Caco-2 (cell line): ENCODE measurements around the gene NTMT1. TPM values are rescaled to one million over a fixed set of nuclear protein-coding genes. Genes with fewer than 3 reads are reported as not detected.

Source experiments
- BruUV-seq: library from RNA; stranded (reverse); fragments of 400-500 nt; replicated peaks from 2 replicates; lab custom pipeline; 2021; lab: Mats Ljungman, UMichigan
- CTCF ChIA-PET: fragments of 300-600 bp; sonication (Branson Sonifier 250); formaldehyde crosslinking; loops from one replicate; lab custom pipeline; 2022; ENCODE audit warnings: antibody characterized with exemption; lab: Charles Lee
- POLR2A ChIA-PET: fragments of 300-600 bp; sonication (Branson Sonifier 250); formaldehyde crosslinking; loops from one replicate; lab custom pipeline; 2022; ENCODE audit warnings: antibody characterized with exemption; lab: Charles Lee
- DNase-seq, 2 experiments: peaks; one replicate each; pipeline versions ENCODE4 v3.0.0 to v3.0.0-alpha.2; 2020 to 2022
- H3K27me3 ChIP-seq: replicated peaks from 2 replicates; pipeline ENCODE4 v1.6.0; 2011; ENCODE audit warnings: low read length; ENCODE audit not compliant: control insufficient read depth, insufficient read depth
- H3K36me3 ChIP-seq: 2 replicates; pipeline ENCODE4 v1.5.1; 2011; ENCODE audit warnings: low read length; ENCODE audit not compliant: control insufficient read depth, insufficient read depth
- H3K4me1 ChIP-seq: fragments of 250-450 bp; sonication (Bioruptor Pico); 2 replicates; pipeline ENCODE4 v1.5.1; 2020; ENCODE audit warnings: mild to moderate bottlenecking
- H3K4me3 ChIP-seq: 2 replicates; pipeline ENCODE4 v1.5.1; 2011; ENCODE audit warnings: low read depth, mild to moderate bottlenecking, control low read depth, low read length
- H3K9me3 ChIP-seq: fragments of 250-450 bp; sonication (Bioruptor Pico); 2 replicates; pipeline ENCODE4 v1.5.1; 2020; ENCODE audit warnings: mild to moderate bottlenecking, moderate library complexity
- H3K27ac Mint-ChIP-seq: one replicate; pipeline ENCODE4 v1.8.0; 2022; ENCODE audit warnings: mixed read lengths; ENCODE audit not compliant: unreplicated experiment
- H3K27me3 Mint-ChIP-seq: one replicate; pipeline ENCODE4 v1.8.0; 2022; ENCODE audit warnings: mixed read lengths; ENCODE audit not compliant: insufficient read depth, unreplicated experiment
- H3K36me3 Mint-ChIP-seq: one replicate; pipeline ENCODE4 v1.8.0; 2022; ENCODE audit warnings: mild to moderate bottlenecking, mixed read lengths; ENCODE audit not compliant: insufficient read depth, unreplicated experiment
- H3K4me1 Mint-ChIP-seq: one replicate; pipeline ENCODE4 v1.8.0; 2022; ENCODE audit warnings: low read depth, mixed read lengths; ENCODE audit not compliant: unreplicated experiment
- H3K4me3 Mint-ChIP-seq: one replicate; pipeline ENCODE4 v1.8.0; 2022; ENCODE audit warnings: mild to moderate bottlenecking, moderate library complexity, mixed read lengths; ENCODE audit not compliant: unreplicated experiment
- H3K9me3 Mint-ChIP-seq: one replicate; pipeline ENCODE4 v1.8.0; 2022; ENCODE audit warnings: mixed read lengths; ENCODE audit not compliant: unreplicated experiment
- intact Hi-C: fragments of 100-400 bp; cut with micrococcal nuclease; formaldehyde crosslinking; loops from one replicate; pipeline ENCODE4 v1.10.0; 2022; ENCODE audit not compliant: unreplicated experiment
- total RNA-seq: library from RNA; stranded (reverse); gene quantifications from 2 replicates; pipeline ENCODE4 v1.2.3, GENCODE V29; 2022
- TF ChIP-seq, protein P1 (sequence below), 2 experiments: fragments of 200-600 bp in 1 of 2; IDR thresholded peaks; 1 replicate in 1 of 2; 2 replicates in 1 of 2; pipeline versions ENCODE4 v1.5.1 to v1.8.0; 2011 to 2022; ENCODE audit warnings: antibody characterized with exemption in 1 of 2, control low read depth in 1 of 2, inconsistent platforms in 1 of 2, low read depth in 1 of 2, low read length in 1 of 2, mild to moderate bottlenecking in 1 of 2, moderate library complexity in 1 of 2; ENCODE audit not compliant: insufficient read depth in 1 of 2, severe bottlenecking in 1 of 2, unreplicated experiment in 1 of 2

NTMT1 gene
- total RNA-seq, 1 experiment from 2014 or later, result 44.1 TPM

DNA sequence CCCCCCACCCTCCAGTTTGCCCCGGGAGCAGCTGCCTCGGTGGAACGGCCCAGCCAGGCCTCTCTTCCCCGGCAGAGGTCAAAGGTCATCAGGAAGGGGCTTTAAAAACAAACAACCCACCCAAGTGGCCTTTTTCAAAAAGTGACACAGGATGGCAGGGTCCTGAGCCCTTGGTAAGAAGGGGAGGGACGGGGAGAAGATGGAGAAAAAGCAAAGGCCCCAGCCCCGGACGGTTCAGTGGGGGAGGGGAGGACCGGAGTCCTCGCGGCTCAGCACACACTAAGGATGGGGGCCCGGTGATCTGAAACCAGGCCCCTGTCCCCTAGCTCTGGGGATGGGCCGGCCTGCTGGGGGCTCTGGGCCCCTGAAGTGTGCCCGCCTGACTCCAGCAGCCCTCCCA is 40.6 kb downstream of the NTMT1 start:
- BruUV-seq, result no TSS peak
- no peak for DNase-seq
- peaks cover 10% of the 10 kb centered on the region for H3K27me3 Mint-ChIP-seq
- no peaks in the 10 kb centered on the region for H3K4me1 Mint-ChIP-seq
- H3K27ac Mint-ChIP-seq, result no peak overlapping the region
- Histone ChIP-seq H3K4me1 (no peaks in the 10 kb centered on the region), H3K9me3 (no peaks in the 10 kb centered on the region), H3K36me3 (no peaks in the 10 kb centered on the region), H3K4me3 (no peak overlapping the region), H3K27me3 (no peaks in the 10 kb centered on the region; the same call in 1 of the 2 replicates)
- TF ChIP-seq, protein P1, sequence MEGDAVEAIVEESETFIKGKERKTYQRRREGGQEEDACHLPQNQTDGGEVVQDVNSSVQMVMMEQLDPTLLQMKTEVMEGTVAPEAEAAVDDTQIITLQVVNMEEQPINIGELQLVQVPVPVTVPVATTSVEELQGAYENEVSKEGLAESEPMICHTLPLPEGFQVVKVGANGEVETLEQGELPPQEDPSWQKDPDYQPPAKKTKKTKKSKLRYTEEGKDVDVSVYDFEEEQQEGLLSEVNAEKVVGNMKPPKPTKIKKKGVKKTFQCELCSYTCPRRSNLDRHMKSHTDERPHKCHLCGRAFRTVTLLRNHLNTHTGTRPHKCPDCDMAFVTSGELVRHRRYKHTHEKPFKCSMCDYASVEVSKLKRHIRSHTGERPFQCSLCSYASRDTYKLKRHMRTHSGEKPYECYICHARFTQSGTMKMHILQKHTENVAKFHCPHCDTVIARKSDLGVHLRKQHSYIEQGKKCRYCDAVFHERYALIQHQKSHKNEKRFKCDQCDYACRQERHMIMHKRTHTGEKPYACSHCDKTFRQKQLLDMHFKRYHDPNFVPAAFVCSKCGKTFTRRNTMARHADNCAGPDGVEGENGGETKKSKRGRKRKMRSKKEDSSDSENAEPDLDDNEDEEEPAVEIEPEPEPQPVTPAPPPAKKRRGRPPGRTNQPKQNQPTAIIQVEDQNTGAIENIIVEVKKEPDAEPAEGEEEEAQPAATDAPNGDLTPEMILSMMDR (IDR thresholded peaks at IDR 0.05; ENCODE audit: insufficient read depth in 1 of 2, low read depth in 1 of 2, low read length in 1 of 2, severe bottlenecking in 1 of 2, unreplicated experiment in 1 of 2), result no peak
- no peaks in the 10 kb centered on the region for H3K36me3 Mint-ChIP-seq
- no peak overlapping the region for H3K4me3 Mint-ChIP-seq
- CTCF ChIA-PET, result no interaction called here
- H3K9me3 Mint-ChIP-seq, result no peaks in the 10 kb centered on the region
- POLR2A ChIA-PET, result no interaction called here
- intact Hi-C loops, result no loop called here

DNA sequence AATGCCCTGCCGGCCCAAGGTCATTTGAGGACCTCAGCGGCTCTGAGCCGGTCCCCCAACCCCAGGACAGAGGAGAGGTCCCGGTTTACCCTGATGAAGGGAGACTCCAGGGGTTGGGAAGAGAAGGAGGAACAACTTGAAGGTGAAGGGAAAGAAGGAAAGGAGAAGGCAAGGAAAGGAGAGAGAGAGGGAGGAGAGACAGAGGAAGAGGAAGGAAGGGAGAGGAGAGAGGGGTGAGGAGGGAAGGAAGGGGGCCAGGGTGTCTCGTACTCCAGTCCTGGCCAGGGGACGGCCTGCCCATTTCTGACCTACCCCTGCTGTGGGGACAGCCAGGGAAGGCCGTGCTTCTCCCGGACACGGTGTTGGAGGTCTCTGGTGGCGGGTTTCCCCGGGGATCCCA is 41.4 kb downstream of the NTMT1 start:
- no peaks in the 10 kb centered on the region for H3K9me3 ChIP-seq
- H3K4me3 Mint-ChIP-seq, result no peak overlapping the region
- peaks cover 10% of the 10 kb centered on the region for H3K27me3 Mint-ChIP-seq
- no peaks in the 10 kb centered on the region for H3K36me3 ChIP-seq
- DNase-seq, result no peak
- no peaks in the 10 kb centered on the region for H3K36me3 Mint-ChIP-seq
- H3K4me3 ChIP-seq, result no peak overlapping the region
- POLR2A ChIA-PET, result no interaction called here
- H3K9me3 Mint-ChIP-seq, result no peaks in the 10 kb centered on the region
- H3K4me1 ChIP-seq, result no peaks in the 10 kb centered on the region
- CTCF ChIA-PET, result no interaction called here
- intact Hi-C loops, result no loop called here
- no peaks in the 10 kb centered on the region for H3K4me1 Mint-ChIP-seq
- H3K27ac Mint-ChIP-seq, result no peak overlapping the region
- no TSS peak for BruUV-seq
- TF ChIP-seq, protein P1 (IDR thresholded peaks at IDR 0.05; ENCODE audit: insufficient read depth in 1 of 2, low read depth in 1 of 2, low read length in 1 of 2, severe bottlenecking in 1 of 2, unreplicated experiment in 1 of 2), result no peak
- no peaks in the 10 kb centered on the region; the same call in 1 of the 2 replicates for H3K27me3 ChIP-seq

DNA sequence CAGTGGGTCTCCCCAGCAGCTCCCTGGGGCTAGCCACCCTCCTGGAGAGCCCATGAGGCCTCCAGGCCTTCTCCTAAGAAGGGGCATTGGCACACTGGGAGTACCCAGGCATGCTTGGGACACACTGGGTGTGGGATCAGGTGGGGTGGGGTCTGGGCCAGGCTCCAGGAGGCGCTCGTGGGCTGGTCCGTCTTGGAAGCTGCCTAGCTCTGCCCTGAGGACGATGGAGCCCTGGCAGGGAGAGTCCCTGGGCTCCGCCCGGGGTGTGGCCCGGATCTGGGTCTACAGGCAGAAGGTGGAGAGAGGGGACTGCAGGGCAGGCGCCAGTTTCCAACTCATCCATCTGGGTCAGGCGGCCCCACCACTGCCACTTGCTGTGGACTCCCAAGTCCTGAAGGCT is 41.9 kb downstream of the NTMT1 start:
- Histone ChIP-seq H3K27me3 (no peaks in the 10 kb centered on the region; the same call in 1 of the 2 replicates), H3K4me1 (no peaks in the 10 kb centered on the region), H3K36me3 (no peaks in the 10 kb centered on the region), H3K4me3 (no peak overlapping the region), H3K9me3 (no peaks in the 10 kb centered on the region)
- Mint-ChIP-seq H3K27me3 (peaks cover 13% of the 10 kb centered on the region), H3K9me3 (no peaks in the 10 kb centered on the region), H3K4me3 (no peak overlapping the region), H3K36me3 (no peaks in the 10 kb centered on the region), H3K27ac (no peak overlapping the region), H3K4me1 (no peaks in the 10 kb centered on the region)
- no TSS peak for BruUV-seq
- CTCF ChIA-PET, result no interaction called here
- POLR2A ChIA-PET, result no interaction called here
- no peak for DNase-seq
- TF ChIP-seq, protein P1 (IDR thresholded peaks at IDR 0.05; ENCODE audit: insufficient read depth in 1 of 2, low read depth in 1 of 2, low read length in 1 of 2, severe bottlenecking in 1 of 2, unreplicated experiment in 1 of 2), result no peak
- intact Hi-C loops, result no loop called here
